Smooth muscle cell (in vitro differentiated cells): Measurements from ENCODE around the gene TRIM72. TPM values are rescaled to one million over a fixed set of nuclear protein-coding genes. Genes with fewer than 3 reads are reported as not detected.
A peak's percentile ranks its signal among the peaks of the same experiment; 100 is the strongest.

Experiments
- DNase-seq: peaks from one replicate; lab custom pipeline; 2025; ENCODE audit not compliant: unreplicated experiment; lab: John Stamatoyannopoulos, UW
- H2AFZ ChIP-seq: fragments of 200-600 bp; sonication (generic); 2 replicates; pipeline ENCODE4 v1.6.0; 2016; ENCODE audit warnings: antibody characterized with exemption, low read depth, mild to moderate bottlenecking
- H3F3A ChIP-seq: fragments of 200-600 bp; sonication (generic); 2 replicates; pipeline ENCODE4 v1.6.0; 2017; ENCODE audit warnings: antibody characterized with exemption, low read depth
- H3K27ac ChIP-seq: fragments of 200-600 bp; sonication (generic); 2 replicates; pipeline ENCODE4 v1.5.1; 2016; ENCODE audit warnings: low read depth, mild to moderate bottlenecking
- H3K27me3 ChIP-seq: fragments of 200-600 bp; sonication (generic); 2 replicates; pipeline ENCODE4 v1.6.1; 2016; ENCODE audit warnings: low read depth, mild to moderate bottlenecking
- H3K36me3 ChIP-seq: fragments of 200-600 bp; sonication (generic); 2 replicates; pipeline ENCODE4 v1.5.1; 2016; ENCODE audit warnings: low read depth
- H3K4me1 ChIP-seq: fragments of 200-600 bp; sonication (generic); 2 replicates; pipeline ENCODE4 v1.5.1; 2016; ENCODE audit warnings: low read depth
- H3K4me2 ChIP-seq: fragments of 200-600 bp; sonication (generic); 2 replicates; pipeline ENCODE4 v1.6.0; 2016; ENCODE audit warnings: mild to moderate bottlenecking
- H3K4me3 ChIP-seq: fragments of 200-600 bp; sonication (generic); 2 replicates; pipeline ENCODE4 v1.5.1; 2016; ENCODE audit warnings: mild to moderate bottlenecking
- H3K79me2 ChIP-seq: fragments of 200-600 bp; sonication (generic); 2 replicates; pipeline ENCODE4 v1.6.0; 2016; ENCODE audit warnings: low read depth, mild to moderate bottlenecking
- H3K9ac ChIP-seq: fragments of 200-600 bp; sonication (generic); 2 replicates; pipeline ENCODE4 v1.6.0; 2016; ENCODE audit warnings: low read depth
- H3K9me3 ChIP-seq: fragments of 200-600 bp; sonication (generic); replicated peaks from 2 replicates; pipeline ENCODE4 v1.5.1; 2016; ENCODE audit warnings: low read depth
- H4K20me1 ChIP-seq: fragments of 200-600 bp; sonication (generic); 2 replicates; pipeline ENCODE4 v1.6.0; 2016; ENCODE audit warnings: low read depth
- WGBS: methylation state at CpG from one replicate; pipeline ENCODE4 v1.1.7; 2016; ENCODE audit warnings: low lambda C conversion rate; 5-methylcytosine and 5-hydroxymethylcytosine counted together
- polyA plus RNA-seq: library from polyadenylated mRNA; unstranded; fragments of >200 nt; fragmentation: Nextera tagmentation; extraction: Ambion mirVana; gene quantifications from 2 replicates; pipeline ENCODE4 v1.2.1, GENCODE V29; 2016
- total RNA-seq: library from RNA; depleted of rRNA; stranded (reverse); fragments of >200 nt; gene quantifications from 2 replicates; pipeline ENCODE4 v1.2.3, GENCODE V29; 2014
- TF ChIP-seq, protein P1 (sequence below): fragments of 200-600 bp; sonication (generic); IDR thresholded peaks from 2 replicates; pipeline ENCODE4 v1.5.1; 2017; ENCODE audit warnings: borderline replicate concordance, mild to moderate bottlenecking, antibody characterized with exemption; ENCODE audit not compliant: insufficient read depth, poor library complexity, severe bottlenecking

TRIM72 gene
- total and polyA plus RNA-seq, 2 experiments from 2014 or later = 0.04 to 0.07 TPM

DNA sequence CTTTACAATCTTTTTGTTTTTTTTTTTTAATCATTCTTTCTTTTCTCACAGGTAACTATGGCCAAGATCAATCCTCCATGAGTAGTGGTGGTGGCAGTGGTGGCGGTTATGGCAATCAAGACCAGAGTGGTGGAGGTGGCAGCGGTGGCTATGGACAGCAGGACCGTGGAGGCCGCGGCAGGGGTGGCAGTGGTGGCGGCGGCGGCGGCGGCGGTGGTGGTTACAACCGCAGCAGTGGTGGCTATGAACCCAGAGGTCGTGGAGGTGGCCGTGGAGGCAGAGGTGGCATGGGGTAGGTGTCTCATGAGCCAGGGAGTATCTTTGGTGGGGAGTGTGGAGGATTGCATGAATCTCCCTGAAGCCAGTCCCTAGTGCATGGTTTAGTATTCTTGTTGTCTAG is 29.0 kb upstream of the TRIM72 start:
- H3K36me3 ChIP-seq = peaks cover 56% of the 10 kb centered on the region
- no peak for DNase-seq
- H3K9me3 ChIP-seq = no peaks in the 10 kb centered on the region
- H3F3A ChIP-seq = peaks cover 56% of the 10 kb centered on the region
- peaks cover 98% of the 10 kb centered on the region for H4K20me1 ChIP-seq
- H3K27me3 ChIP-seq = no peaks in the 10 kb centered on the region
- H2AFZ ChIP-seq = no peak overlapping the region
- H3K4me2 ChIP-seq = no peak overlapping the region
- no peak overlapping the region for H3K4me3 ChIP-seq
- peaks cover 23% of the 10 kb centered on the region for H3K4me1 ChIP-seq
- H3K9ac ChIP-seq = no peak overlapping the region
- H3K27ac ChIP-seq = no peak overlapping the region
- 97% methylated on average over 14 of the region's 14 CpGs for WGBS
- H3K79me2 ChIP-seq = peaks cover 98% of the 10 kb centered on the region
- TF ChIP-seq, protein P1, sequence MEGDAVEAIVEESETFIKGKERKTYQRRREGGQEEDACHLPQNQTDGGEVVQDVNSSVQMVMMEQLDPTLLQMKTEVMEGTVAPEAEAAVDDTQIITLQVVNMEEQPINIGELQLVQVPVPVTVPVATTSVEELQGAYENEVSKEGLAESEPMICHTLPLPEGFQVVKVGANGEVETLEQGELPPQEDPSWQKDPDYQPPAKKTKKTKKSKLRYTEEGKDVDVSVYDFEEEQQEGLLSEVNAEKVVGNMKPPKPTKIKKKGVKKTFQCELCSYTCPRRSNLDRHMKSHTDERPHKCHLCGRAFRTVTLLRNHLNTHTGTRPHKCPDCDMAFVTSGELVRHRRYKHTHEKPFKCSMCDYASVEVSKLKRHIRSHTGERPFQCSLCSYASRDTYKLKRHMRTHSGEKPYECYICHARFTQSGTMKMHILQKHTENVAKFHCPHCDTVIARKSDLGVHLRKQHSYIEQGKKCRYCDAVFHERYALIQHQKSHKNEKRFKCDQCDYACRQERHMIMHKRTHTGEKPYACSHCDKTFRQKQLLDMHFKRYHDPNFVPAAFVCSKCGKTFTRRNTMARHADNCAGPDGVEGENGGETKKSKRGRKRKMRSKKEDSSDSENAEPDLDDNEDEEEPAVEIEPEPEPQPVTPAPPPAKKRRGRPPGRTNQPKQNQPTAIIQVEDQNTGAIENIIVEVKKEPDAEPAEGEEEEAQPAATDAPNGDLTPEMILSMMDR = no peak

DNA sequence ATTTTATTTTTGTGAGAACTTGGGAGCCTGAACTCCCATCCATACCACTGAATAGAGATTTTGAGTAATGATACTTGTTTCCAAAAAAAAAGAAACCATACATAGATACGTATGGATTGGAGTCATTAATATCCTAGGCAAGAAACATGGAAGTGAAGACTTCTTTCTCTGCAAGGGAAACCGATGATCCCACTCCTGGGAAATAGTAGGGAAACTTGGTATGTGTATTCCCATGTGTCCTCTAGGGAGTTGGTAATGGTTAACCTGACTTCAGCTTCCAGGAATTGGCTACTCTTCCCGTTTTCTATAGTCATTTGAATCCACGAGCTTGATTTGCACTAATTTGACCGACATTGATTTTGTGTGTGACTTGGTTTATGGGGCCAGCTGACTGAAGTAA is 28.6 kb upstream of the TRIM72 start:
- Histone ChIP-seq H3K9me3 (no peaks in the 10 kb centered on the region), H3K9ac (no peak overlapping the region), H3F3A (peaks cover 60% of the 10 kb centered on the region), H3K36me3 (peaks cover 59% of the 10 kb centered on the region), H4K20me1 (peaks cover 100% of the 10 kb centered on the region), H3K27ac (peak overlapping the region; percentile 30), H3K27me3 (no peaks in the 10 kb centered on the region), H3K4me3 (no peak overlapping the region), H3K4me2 (no peak overlapping the region), H2AFZ (no peak overlapping the region), H3K79me2 (peaks cover 98% of the 10 kb centered on the region), H3K4me1 (peaks cover 23% of the 10 kb centered on the region)
- TF ChIP-seq, protein P1 = no peak
- DNase-seq = no peak
- WGBS = 95% methylated on average over 5 of the region's 5 CpGs

DNA sequence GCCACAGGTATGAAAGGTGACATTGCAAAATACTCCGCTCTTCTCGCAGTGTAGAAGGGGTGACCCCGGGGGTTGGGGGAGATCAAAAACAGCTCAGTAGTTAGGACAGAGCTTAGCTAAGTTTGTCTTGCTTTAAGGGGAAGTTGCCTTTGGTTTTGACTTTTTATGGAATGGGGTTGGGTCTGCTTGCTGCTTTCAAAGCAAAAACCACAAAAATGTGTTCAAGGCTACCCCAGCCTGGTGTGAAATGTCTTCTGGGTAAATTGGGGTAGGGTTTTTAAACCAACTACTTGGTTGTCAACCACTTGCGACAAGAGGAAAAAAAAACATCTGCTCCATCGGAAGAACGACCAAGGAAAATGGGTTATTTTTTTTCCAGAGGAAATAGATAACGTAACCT is 27.7 kb upstream of the TRIM72 start:
- H4K20me1 ChIP-seq = peaks cover 100% of the 10 kb centered on the region
- H3K4me2 ChIP-seq = no peak overlapping the region
- no peak overlapping the region for H3K9ac ChIP-seq
- H3K9me3 ChIP-seq = no peaks in the 10 kb centered on the region
- H3K27me3 ChIP-seq = no peaks in the 10 kb centered on the region
- H3K36me3 ChIP-seq = peaks cover 63% of the 10 kb centered on the region
- H3F3A ChIP-seq = peaks cover 68% of the 10 kb centered on the region
- WGBS = 88% methylated on average over 7 of the region's 7 CpGs
- TF ChIP-seq, protein P1 = no peak
- no peak overlapping the region for H2AFZ ChIP-seq
- H3K4me3 ChIP-seq = no peak overlapping the region
- no peak for DNase-seq
- H3K79me2 ChIP-seq = peaks cover 95% of the 10 kb centered on the region
- H3K4me1 ChIP-seq = peaks cover 22% of the 10 kb centered on the region
- H3K27ac ChIP-seq = no peak overlapping the region
